ENCODE results near the gene BMPER.

DNA sequence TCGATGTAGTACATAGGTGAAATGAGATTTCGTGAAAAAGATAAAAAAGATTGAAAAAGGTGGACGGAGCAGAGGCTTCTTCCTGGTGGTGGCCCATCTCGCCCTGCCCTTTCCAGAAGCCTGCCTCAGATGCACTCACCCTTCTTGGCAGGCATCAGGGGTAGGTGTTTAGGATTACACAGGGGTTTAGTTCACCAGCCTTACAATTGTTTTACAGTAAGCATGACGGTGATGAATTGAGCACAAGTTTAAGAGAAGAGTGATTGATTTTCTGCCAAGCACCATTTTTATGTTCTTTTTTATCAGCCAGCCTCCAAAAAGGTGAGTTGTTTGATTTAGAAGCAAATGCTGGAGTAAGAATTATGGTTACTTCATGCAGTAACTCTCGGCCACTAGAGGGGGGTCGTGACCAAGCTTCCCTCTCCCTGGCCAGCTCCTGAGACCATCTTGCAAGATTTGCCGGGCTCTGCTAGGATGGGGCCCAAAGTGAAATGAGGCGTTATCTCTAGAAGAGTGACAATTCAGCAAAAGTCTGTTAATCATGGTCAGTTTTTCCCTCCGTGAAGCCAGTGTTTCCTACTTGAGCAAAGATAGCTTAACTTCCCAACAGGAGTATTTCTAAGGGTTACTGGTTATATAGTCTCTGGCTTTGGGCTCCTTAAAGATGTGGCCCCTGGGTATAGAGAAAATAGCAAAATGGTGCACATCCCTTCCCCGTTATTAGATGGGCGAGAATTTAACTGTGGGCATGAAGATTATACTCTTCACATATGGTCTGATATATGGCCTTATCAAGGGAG lies 228.8 kb downstream of the BMPER start:
- TF ChIP-seq ZNF2 (tag by site-specific recombination; IDR thresholded peaks at IDR 0.05) (no peak), ZNF501 (tag by site-specific recombination; IDR thresholded peaks at IDR 0.05) (no peak), CTCF (tag by site-specific recombination; IDR thresholded peaks at IDR 0.05) (peak; percentile 36; the same call in 1 of the 2 replicates), ZNF335 (tag by site-specific recombination; conservative IDR thresholded peaks at IDR 0.05) (no peak), ZNF121 (tag by site-specific recombination; IDR thresholded peaks at IDR 0.05) (no peak), ZNF629 (tag by site-specific recombination; IDR thresholded peaks at IDR 0.05) (no peak), KLF17 (tag by site-specific recombination; IDR thresholded peaks at IDR 0.05) (no peak), KLF16 (tag by site-specific recombination; IDR thresholded peaks at IDR 0.05) (no peak), ZNF660 (tag by site-specific recombination; IDR thresholded peaks at IDR 0.05) (no peak), ZNF274 (IDR thresholded peaks at IDR 0.05; ENCODE audit: low read length) (no peak), ZNF274 (tag by site-specific recombination; IDR thresholded peaks at IDR 0.05; ENCODE audit: borderline replicate concordance) (no peak), SP7 (tag by site-specific recombination; IDR thresholded peaks at IDR 0.05) (no peak)
- TF ChIP-seq, protein P1, sequence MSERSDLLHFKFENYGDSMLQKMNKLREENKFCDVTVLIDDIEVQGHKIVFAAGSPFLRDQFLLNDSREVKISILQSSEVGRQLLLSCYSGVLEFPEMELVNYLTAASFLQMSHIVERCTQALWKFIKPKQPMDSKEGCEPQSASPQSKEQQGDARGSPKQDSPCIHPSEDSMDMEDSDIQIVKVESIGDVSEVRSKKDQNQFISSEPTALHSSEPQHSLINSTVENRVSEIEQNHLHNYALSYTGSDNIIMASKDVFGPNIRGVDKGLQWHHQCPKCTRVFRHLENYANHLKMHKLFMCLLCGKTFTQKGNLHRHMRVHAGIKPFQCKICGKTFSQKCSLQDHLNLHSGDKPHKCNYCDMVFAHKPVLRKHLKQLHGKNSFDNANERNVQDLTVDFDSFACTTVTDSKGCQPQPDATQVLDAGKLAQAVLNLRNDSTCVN (tag by site-specific recombination; optimal IDR thresholded peaks at IDR 0.05), result no peak
